ENCODE measurements around the gene SLC7A8. TPM values are rescaled to one million over a fixed set of nuclear protein-coding genes. Genes with fewer than 3 reads are reported as not detected.
"Not testable (repeated sequence)": the region's sequence is repeated elsewhere in the genome, so short reads cannot be mapped to it uniquely, and the experiment has no call there.

The SLC7A8 gene
- 1 to 10 TPM in 2 of 3 donors, under 1 TPM in 1; 0.81 to 1.5 (median 1.4) TPM for total RNA-seq

DNA sequence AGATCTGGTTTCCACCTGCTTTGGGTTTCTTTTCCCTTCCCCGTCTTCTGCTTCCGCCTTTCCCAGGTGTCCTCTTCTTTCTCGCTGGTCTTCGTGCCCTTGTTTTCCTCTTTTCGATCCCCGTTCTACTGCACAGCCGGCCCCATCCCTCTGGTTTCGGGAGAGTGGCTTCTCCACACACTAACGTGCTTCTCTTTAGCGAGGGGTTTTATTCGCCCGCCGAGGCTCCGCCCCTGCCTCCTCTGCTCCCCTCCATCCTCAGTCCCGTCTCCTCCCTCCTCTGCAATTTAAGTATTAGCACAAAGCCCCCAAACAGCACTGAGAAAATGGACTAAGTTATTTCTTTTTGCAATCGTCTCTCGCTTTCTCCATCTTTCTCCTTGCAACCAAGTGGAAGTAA is at the start of gene SLC7A8:
Gene SLC7A8, minus strand, starts transcription at position 182 of the 400 bp plus-strand sequence. CDS start 746 bp downstream, outside the sequence.
- H3K4me1 Mint-ChIP-seq (ENCODE audit: low read depth): peaks cover 10% of the 10 kb centered on the region
- H3K4me3 Mint-ChIP-seq: no peak within 1 kb of the TSS
- no peaks in the 10 kb centered on the region for H3K9me3 Mint-ChIP-seq
- H3K36me3 Mint-ChIP-seq (ENCODE audit: insufficient read depth): no peaks in the 10 kb centered on the region
- H3K27me3 Mint-ChIP-seq (ENCODE audit: low read depth): peaks cover 20% of the 10 kb centered on the region
- DNase-seq (peak; percentile 30), ATAC-seq (peak; percentile 68 to 69)

GRCh38 chr14:23232241-23232808 is 48.9 kb upstream of the SLC7A8 start:
- DNase-seq; H3K36me3 Mint-ChIP-seq (ENCODE audit: insufficient read depth); H3K9me3 Mint-ChIP-seq; ATAC-seq; H3K4me3 Mint-ChIP-seq; H3K27me3 Mint-ChIP-seq (ENCODE audit: low read depth); H3K4me1 Mint-ChIP-seq (ENCODE audit: low read depth): not testable (repeated sequence)

- peaks cover 6% of the 10 kb centered on the region for H3K27me3 Mint-ChIP-seq (ENCODE audit: low read depth)
- peaks cover 10% of the 10 kb centered on the region for H3K9me3 Mint-ChIP-seq
- no peak for ATAC-seq
- H3K4me1 Mint-ChIP-seq (ENCODE audit: low read depth): no peaks in the 10 kb centered on the region
- no peaks in the 10 kb centered on the region for H3K36me3 Mint-ChIP-seq (ENCODE audit: insufficient read depth)
- DNase-seq: no peak
- H3K4me3 Mint-ChIP-seq: no peak overlapping the region
Observed at GRCh38 chr14:23228812-23229211, 45.4 kb upstream of the SLC7A8 start.

DNA sequence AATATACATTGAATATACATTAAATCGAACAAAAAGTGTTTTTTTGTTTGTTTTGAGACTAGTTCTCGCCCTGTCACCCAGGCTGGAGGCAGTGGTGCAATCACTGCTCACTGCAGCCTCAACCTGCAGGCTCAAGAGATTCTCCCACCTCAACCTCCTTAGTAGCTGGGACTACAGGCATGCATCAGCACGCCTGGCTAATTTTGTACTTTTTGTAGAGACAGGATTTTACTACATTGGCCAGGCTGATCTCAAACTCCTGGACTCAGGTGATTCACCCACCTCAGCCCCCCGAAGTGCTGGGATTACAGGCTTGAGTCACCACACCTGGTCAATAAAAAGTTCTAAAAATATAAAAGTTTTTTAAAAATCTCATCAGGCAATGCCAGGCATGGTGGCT is 44.1 kb upstream of the SLC7A8 start:
- peaks cover 6% of the 10 kb centered on the region for H3K27me3 Mint-ChIP-seq (ENCODE audit: low read depth)
- no peak for ATAC-seq
- DNase-seq: no peak
- no peaks in the 10 kb centered on the region for H3K36me3 Mint-ChIP-seq (ENCODE audit: insufficient read depth)
- H3K4me3 Mint-ChIP-seq: no peak overlapping the region
- no peaks in the 10 kb centered on the region for H3K4me1 Mint-ChIP-seq (ENCODE audit: low read depth)
- H3K9me3 Mint-ChIP-seq: peaks cover 10% of the 10 kb centered on the region

DNA sequence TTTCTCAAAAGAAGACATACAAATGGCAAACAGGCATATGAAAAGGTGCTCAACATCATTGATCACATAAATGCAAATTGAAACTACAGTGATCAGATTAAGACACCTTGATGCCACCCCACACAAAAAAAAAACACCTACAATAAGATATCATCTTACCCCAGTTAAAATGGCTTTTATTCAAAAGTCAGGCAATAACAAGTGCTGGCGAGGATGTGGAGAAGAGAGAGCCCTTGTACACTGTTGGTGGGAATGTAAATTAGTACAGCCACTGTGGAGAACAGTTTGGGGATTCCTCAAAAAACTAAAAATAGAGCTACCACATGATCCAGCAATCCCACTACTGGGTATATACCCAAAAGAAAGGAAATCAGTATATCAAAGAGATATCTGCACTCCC is 41.5 kb upstream of the SLC7A8 start:
- DNase-seq; H3K4me3 Mint-ChIP-seq; H3K9me3 Mint-ChIP-seq; H3K4me1 Mint-ChIP-seq (ENCODE audit: low read depth); ATAC-seq; H3K36me3 Mint-ChIP-seq (ENCODE audit: insufficient read depth): not testable (repeated sequence)
- H3K27me3 Mint-ChIP-seq (ENCODE audit: low read depth): peaks cover 13% of the 10 kb centered on the region

DNA sequence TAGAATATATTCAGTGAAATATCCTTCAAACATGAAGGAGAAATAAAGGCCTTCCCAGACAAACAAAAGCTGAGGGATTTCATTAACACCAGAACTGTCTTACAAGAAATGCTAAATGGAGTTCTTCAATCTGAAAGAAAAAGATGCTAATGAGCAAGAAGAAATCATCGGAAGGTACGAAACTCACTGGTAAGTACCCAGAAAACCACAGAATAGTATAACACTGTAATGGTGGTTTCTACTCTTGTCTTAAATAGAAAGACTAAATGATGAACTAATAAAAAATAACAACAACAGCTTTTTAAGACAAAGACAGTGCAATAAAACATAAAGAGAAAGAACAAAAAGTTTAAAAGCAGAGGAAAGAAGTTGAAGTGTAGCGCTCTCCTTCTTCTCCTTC is 35.6 kb upstream of the SLC7A8 start:
- Mint-ChIP-seq H3K36me3 (ENCODE audit: insufficient read depth) (no peaks in the 10 kb centered on the region), H3K4me1 (ENCODE audit: low read depth) (no peaks in the 10 kb centered on the region), H3K27me3 (ENCODE audit: low read depth) (peaks cover 25% of the 10 kb centered on the region), H3K9me3 (no peaks in the 10 kb centered on the region), H3K4me3 (no peak overlapping the region)
- ATAC-seq (no peak), DNase-seq (no peak)

DNA sequence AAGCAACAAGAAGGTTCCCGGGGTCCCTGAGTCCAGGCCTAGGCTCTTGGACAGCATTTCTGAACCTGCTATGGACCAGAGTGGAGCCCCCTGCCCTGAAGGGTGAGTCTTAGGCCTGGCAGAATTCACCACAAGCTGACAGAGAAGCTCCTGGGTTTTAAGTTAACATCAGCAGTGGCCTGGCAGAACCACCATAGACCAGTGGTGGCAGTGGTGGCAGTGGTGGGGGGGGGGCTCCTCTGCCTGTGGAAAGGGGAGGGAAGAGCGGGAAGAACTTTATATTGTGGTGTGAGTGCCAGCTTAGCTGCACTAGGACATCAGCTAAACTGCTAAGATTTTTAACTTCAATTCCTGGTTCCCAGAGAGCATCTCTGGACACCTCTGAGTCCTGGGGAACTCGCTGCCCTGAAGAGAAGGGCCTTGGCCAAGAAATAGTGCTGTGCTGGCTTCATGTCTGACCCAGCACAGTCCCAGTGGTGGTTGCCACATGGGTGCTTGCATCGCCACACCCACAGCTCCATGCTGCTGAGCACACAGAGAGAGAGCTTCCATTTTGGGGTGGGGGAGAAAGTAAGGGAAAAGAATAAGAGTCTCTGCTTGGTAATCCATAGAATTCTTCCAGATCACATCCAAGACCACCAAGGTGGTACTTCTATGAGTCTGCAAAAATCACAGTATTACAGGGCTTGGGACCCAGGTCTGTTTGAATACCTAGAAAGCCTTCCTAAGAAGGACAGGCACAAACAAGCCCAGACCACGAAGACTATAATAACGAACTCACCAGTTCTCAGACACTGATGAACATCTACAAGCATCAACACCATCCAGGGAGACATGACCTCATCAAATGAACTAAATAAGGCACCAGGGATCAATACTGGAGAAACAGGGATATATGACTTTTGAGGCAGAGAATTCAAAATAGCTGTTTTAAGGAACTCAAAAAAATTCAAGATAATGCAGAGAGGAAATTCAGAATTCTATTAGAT is 33.9 kb upstream of the SLC7A8 start:
- Mint-ChIP-seq H3K4me1 (ENCODE audit: low read depth) (no peaks in the 10 kb centered on the region), H3K4me3 (no peak overlapping the region), H3K36me3 (ENCODE audit: insufficient read depth) (no peaks in the 10 kb centered on the region), H3K9me3 (no peaks in the 10 kb centered on the region), H3K27me3 (ENCODE audit: low read depth) (peaks cover 32% of the 10 kb centered on the region)
- ATAC-seq: no peak
- DNase-seq: no peak

DNA sequence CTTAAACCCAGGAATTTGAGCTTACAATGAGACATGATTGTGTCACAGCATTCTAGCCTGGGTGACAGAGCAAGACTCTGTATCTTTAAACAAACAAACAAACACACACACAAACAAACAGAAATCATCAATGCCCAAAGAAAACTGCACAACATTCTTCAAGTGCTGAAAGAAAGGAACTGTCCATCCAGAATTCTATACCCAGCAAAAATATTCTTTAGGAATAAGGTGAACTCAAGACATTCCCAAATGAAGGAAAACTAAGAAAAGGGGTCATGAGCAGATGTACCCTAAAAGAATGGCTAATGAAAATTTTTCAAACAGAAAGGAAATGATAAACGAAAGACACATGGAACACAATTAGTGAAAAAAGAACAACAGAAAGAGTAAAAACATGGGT is 32.0 kb upstream of the SLC7A8 start:
- Mint-ChIP-seq H3K4me1 (ENCODE audit: low read depth) (no peaks in the 10 kb centered on the region), H3K36me3 (ENCODE audit: insufficient read depth) (no peaks in the 10 kb centered on the region), H3K4me3 (no peak overlapping the region), H3K9me3 (no peaks in the 10 kb centered on the region), H3K27me3 (ENCODE audit: low read depth) (peaks cover 35% of the 10 kb centered on the region)
- ATAC-seq: no peak
- DNase-seq: no peak

GRCh38 chr14:23209651-23210423 is 26.4 kb upstream of the SLC7A8 start:
- H3K4me3 Mint-ChIP-seq: no peak overlapping the region
- H3K36me3 Mint-ChIP-seq (ENCODE audit: insufficient read depth): no peaks in the 10 kb centered on the region
- H3K27me3 Mint-ChIP-seq (ENCODE audit: low read depth): peaks cover 38% of the 10 kb centered on the region
- no peaks in the 10 kb centered on the region for H3K9me3 Mint-ChIP-seq
- ATAC-seq: no peak
- DNase-seq: no peak
- H3K4me1 Mint-ChIP-seq (ENCODE audit: low read depth): no peaks in the 10 kb centered on the region

DNA sequence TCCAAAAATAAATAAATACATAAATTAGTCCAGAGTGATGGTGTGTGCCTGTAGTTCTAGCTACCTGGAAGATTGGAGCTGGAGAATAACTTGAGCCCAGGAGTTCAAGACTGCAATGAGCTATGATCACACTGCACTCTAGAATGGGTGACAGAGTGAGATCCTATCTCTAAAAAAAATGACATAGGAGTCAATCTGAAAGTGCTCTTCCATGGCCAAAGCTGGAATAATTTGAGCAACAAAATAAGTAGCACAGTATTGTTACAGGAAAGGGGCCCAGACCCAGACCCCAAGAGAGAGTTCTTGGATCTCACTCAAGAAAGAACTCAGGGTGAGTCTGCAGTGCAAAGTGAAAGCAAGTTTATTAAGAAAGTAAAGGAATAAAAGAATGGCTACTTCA is 24.9 kb upstream of the SLC7A8 start:
- H3K27me3 Mint-ChIP-seq (ENCODE audit: low read depth): peaks cover 35% of the 10 kb centered on the region
- H3K4me1 Mint-ChIP-seq (ENCODE audit: low read depth): no peaks in the 10 kb centered on the region
- no peak overlapping the region for H3K4me3 Mint-ChIP-seq

DNA sequence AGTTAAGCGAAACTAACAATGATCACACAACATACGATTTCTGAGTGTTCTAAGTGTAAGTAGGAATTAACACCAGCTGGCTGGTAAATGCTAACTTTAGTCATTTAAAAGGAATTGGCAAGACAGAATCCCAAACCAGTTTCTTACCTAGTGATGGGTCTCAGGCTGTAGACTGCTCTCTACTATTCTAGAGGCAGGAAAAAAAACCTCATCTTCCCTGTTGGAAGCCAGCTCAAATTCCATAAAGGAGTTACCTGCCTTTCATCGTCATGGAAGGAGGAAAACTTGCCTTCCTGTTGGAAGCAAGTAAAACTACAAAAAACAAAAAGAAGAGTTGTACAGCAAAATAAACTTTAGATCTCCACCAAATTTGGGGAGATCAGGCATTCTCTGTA is 23.7 kb upstream of the SLC7A8 start:
- no peak for DNase-seq
- Mint-ChIP-seq H3K4me3 (no peak overlapping the region), H3K9me3 (no peaks in the 10 kb centered on the region), H3K4me1 (ENCODE audit: low read depth) (no peaks in the 10 kb centered on the region), H3K27me3 (ENCODE audit: low read depth) (peaks cover 32% of the 10 kb centered on the region), H3K36me3 (ENCODE audit: insufficient read depth) (no peaks in the 10 kb centered on the region)
- ATAC-seq: no peak

More for the DNA sequence above, 24.9 kb upstream of the SLC7A8 start:
- Mint-ChIP-seq H3K9me3 (no peaks in the 10 kb centered on the region), H3K36me3 (ENCODE audit: insufficient read depth) (no peaks in the 10 kb centered on the region)
- ATAC-seq: no peak
- no peak for DNase-seq

GRCh38 chr14:23206422-23207145 is 23.1 kb upstream of the SLC7A8 start:
- ATAC-seq (no peak), DNase-seq (no peak)
- peaks cover 30% of the 10 kb centered on the region for H3K27me3 Mint-ChIP-seq (ENCODE audit: low read depth)
- H3K36me3 Mint-ChIP-seq (ENCODE audit: insufficient read depth): no peaks in the 10 kb centered on the region
- no peaks in the 10 kb centered on the region for H3K4me1 Mint-ChIP-seq (ENCODE audit: low read depth)
- H3K9me3 Mint-ChIP-seq: no peaks in the 10 kb centered on the region
- H3K4me3 Mint-ChIP-seq: no peak overlapping the region

- Mint-ChIP-seq H3K4me1 (ENCODE audit: low read depth) (no peaks in the 10 kb centered on the region), H3K27me3 (ENCODE audit: low read depth) (peaks cover 4% of the 10 kb centered on the region), H3K9me3 (no peaks in the 10 kb centered on the region), H3K36me3 (ENCODE audit: insufficient read depth) (no peaks in the 10 kb centered on the region), H3K4me3 (no peak overlapping the region)
- ATAC-seq (no peak), DNase-seq (no peak)
Observed at GRCh38 chr14:23202001-23202400, 18.5 kb upstream of the SLC7A8 start.

GRCh38 chr14:23199141-23199540 is 15.7 kb upstream of the SLC7A8 start:
- H3K9me3 Mint-ChIP-seq; H3K27me3 Mint-ChIP-seq (ENCODE audit: low read depth); H3K36me3 Mint-ChIP-seq (ENCODE audit: insufficient read depth); DNase-seq; H3K4me3 Mint-ChIP-seq; ATAC-seq; H3K4me1 Mint-ChIP-seq (ENCODE audit: low read depth): not testable (repeated sequence)

Data from activated T-cell treated with anti-CD3 and anti-CD28 coated beads, Interleukin-2, amount 50 U/mL, for 4 hours (primary cell).